Activated T-cell treated with anti-CD3 and anti-CD28 coated beads, Interleukin-2, amount 50 U/mL, for 1 hour (primary cell): ENCODE results near the gene C1QTNF8.

ENCODE experiments used
- DNase-seq: peaks from one replicate; pipeline ENCODE4 v3.0.0-alpha.2; 2020

Gene C1QTNF8

GRCh38 chr16:1039762-1040161, 56.3 kb downstream of the C1QTNF8 start:
- DNase-seq = no peak

- no peak for DNase-seq
These were observed 57.1 kb downstream of the C1QTNF8 start for GRCh38 chr16:1038932-1039331.
